Neural cell (in vitro differentiated cells): ENCODE results near the gene TRMT44. TPM values are rescaled to one million over a fixed set of nuclear protein-coding genes. Genes with fewer than 3 reads are reported as not detected.

Experiments used
- H2AFZ ChIP-seq: fragments of 200-600, 300-800 bp; sonication (generic), shearing (Covaris generic); 2 replicates; pipeline ENCODE4 v1.6.0; 2014; ENCODE audit warnings: low read depth, mild to moderate bottlenecking, antibody characterized with exemption, low read length, moderate library complexity
- H3F3A ChIP-seq: fragments of 200-600 bp; shearing (Covaris generic); 2 replicates; pipeline ENCODE4 v1.6.1; 2016; ENCODE audit warnings: mild to moderate bottlenecking, moderate library complexity, mixed read lengths, antibody characterized with exemption, low read length; ENCODE audit not compliant: insufficient read depth, poor library complexity, severe bottlenecking
- H3K27ac ChIP-seq: fragments of 200-600, 300-800 bp; sonication (generic), shearing (Covaris generic); 2 replicates; pipeline ENCODE4 v1.5.1; 2014; ENCODE audit warnings: mild to moderate bottlenecking, low read length, moderate library complexity
- H3K27me3 ChIP-seq: fragments of 300-800, 200-600 bp; sonication (generic), shearing (Covaris generic); 2 replicates; pipeline ENCODE4 v1.6.0; 2014; ENCODE audit warnings: mild to moderate bottlenecking, low read depth, low read length, moderate library complexity; ENCODE audit not compliant: insufficient read depth
- H3K36me3 ChIP-seq: fragments of 300-800, 200-600 bp; sonication (generic), shearing (Covaris generic); 2 replicates; pipeline ENCODE4 v1.5.1; 2014; ENCODE audit warnings: mild to moderate bottlenecking, antibody characterized with exemption, low read length, moderate library complexity; ENCODE audit not compliant: insufficient read depth
- H3K4me2 ChIP-seq: fragments of 300-800, 200-600 bp; sonication (generic), shearing (Covaris generic); 2 replicates; pipeline ENCODE4 v1.6.0; 2014; ENCODE audit warnings: mild to moderate bottlenecking, low read length
- H3K4me3 ChIP-seq: fragments of 300-800, 200-600 bp; sonication (generic), shearing (Covaris generic); 2 replicates; pipeline ENCODE4 v1.5.1; 2014; ENCODE audit warnings: mild to moderate bottlenecking, low read length, moderate library complexity
- H3K79me2 ChIP-seq: fragments of 200-600 bp; shearing (Covaris generic); replicated peaks from 2 replicates; pipeline ENCODE4 v1.6.0; 2014; ENCODE audit warnings: mild to moderate bottlenecking, low read length, moderate library complexity; ENCODE audit not compliant: insufficient read depth
- H3K9ac ChIP-seq: fragments of 300-800, 200-600 bp; sonication (generic), shearing (Covaris generic); 2 replicates; pipeline ENCODE4 v1.6.1; 2016; ENCODE audit warnings: mild to moderate bottlenecking, low read length, mixed read lengths
- H3K9me2 ChIP-seq: fragments of 200-600 bp; shearing (Covaris generic); 2 replicates; pipeline ENCODE4 v1.6.1; 2016; ENCODE audit warnings: mild to moderate bottlenecking, low read length, mixed read lengths; ENCODE audit not compliant: insufficient read depth
- H3K9me3 ChIP-seq: fragments of 200-600, 300-800 bp; sonication (generic), shearing (Covaris generic); 2 replicates; pipeline ENCODE4 v1.6.1; 2016; ENCODE audit warnings: mild to moderate bottlenecking, mixed run types, low read length, moderate library complexity, mixed read lengths
- H4K20me1 ChIP-seq: fragments of 200-600 bp; shearing (Covaris generic); 2 replicates; pipeline ENCODE4 v1.6.1; 2016; ENCODE audit warnings: mild to moderate bottlenecking, mixed run types; ENCODE audit not compliant: insufficient read depth
- EP300 ChIP-seq: fragments of 450-650 bp; conservative IDR thresholded peaks from 2 replicates; pipeline ENCODE4 v1.6.1; 2014; ENCODE audit warnings: antibody characterized with exemption, mild to moderate bottlenecking, moderate library complexity; ENCODE audit not compliant: poor library complexity, severe bottlenecking
- EZH2 ChIP-seq: fragments of 200-600, 300-800 bp; shearing (Covaris generic), sonication (generic); IDR thresholded peaks from 2 replicates; pipeline ENCODE4 v1.6.1; 2014; ENCODE audit warnings: antibody characterized with exemption, low read length, borderline replicate concordance, mild to moderate bottlenecking; ENCODE audit not compliant: insufficient read depth, poor library complexity, severe bottlenecking
- MXI1 ChIP-seq: fragments of 450-650 bp; conservative IDR thresholded peaks from 2 replicates; pipeline ENCODE4 v1.6.1; 2014; ENCODE audit warnings: antibody characterized with exemption, mild to moderate bottlenecking; ENCODE audit not compliant: poor library complexity, severe bottlenecking
- POLR2AphosphoS5 ChIP-seq: IDR thresholded peaks from 2 replicates; pipeline ENCODE4 v1.6.1; 2012
- RAD21 ChIP-seq: fragments of 450-650 bp; conservative IDR thresholded peaks from 2 replicates; pipeline ENCODE4 v1.6.1; 2014; ENCODE audit warnings: antibody characterized with exemption, mild to moderate bottlenecking, moderate library complexity
- REST ChIP-seq: IDR thresholded peaks from 2 replicates; pipeline ENCODE4 v1.6.1; 2012; ENCODE audit warnings: borderline replicate concordance
- SMC3 ChIP-seq: fragments of 450-650 bp; conservative IDR thresholded peaks from 2 replicates; pipeline ENCODE4 v1.6.1; 2014; ENCODE audit warnings: antibody characterized with exemption, mild to moderate bottlenecking, moderate library complexity; ENCODE audit not compliant: poor library complexity
- TAF1 ChIP-seq: IDR thresholded peaks from 2 replicates; pipeline ENCODE4 v1.6.1; 2012; ENCODE audit warnings: low read depth
- polyA plus RNA-seq: library from polyadenylated mRNA; depleted of rRNA; stranded (reverse); fragments of >200 nt; gene quantifications from 2 replicates; pipeline ENCODE4 v1.2.3, GENCODE V29; 2014
- TF ChIP-seq, protein P1 (sequence below): fragments of 450-650 bp; IDR thresholded peaks from 2 replicates; pipeline ENCODE4 v1.5.1; 2014; ENCODE audit warnings: antibody characterized with exemption, mild to moderate bottlenecking, moderate library complexity; ENCODE audit not compliant: poor library complexity, severe bottlenecking

Gene TRMT44
- polyA plus RNA-seq, 1 donor from 2014 or later, result 20.6 TPM

DNA sequence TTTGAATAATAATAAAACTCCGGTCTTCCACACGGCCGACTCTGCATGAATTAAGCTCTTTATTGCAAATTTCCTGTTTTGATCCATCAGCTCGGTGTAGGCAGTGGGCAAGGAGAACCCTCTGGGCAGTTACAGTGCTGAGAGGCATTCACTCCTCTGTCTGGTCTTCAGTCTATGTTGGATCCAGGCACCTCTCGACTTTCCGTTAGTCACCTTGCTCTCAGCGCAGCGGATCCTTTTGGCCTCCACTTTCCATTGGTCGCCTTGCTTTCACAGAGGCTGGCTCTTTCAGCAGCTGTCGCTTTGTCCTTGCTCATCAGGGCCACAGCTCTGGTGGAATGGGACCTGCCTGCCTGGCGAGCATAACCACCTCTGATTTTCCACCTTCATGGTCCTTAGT is 52.9 kb downstream of the TRMT44 start:
- H3K27me3 ChIP-seq, result no peaks in the 10 kb centered on the region
- H3K36me3 ChIP-seq, result no peaks in the 10 kb centered on the region
- H2AFZ ChIP-seq, result no peak overlapping the region
- no peaks in the 10 kb centered on the region for H3K9me2 ChIP-seq
- H3F3A ChIP-seq, result no peaks in the 10 kb centered on the region
- H3K4me2 ChIP-seq, result no peak overlapping the region
- no peak overlapping the region for H3K4me3 ChIP-seq
- H3K9ac ChIP-seq, result no peak overlapping the region
- H3K79me2 ChIP-seq, result no peaks in the 10 kb centered on the region
- H4K20me1 ChIP-seq, result no peaks in the 10 kb centered on the region
- no peaks in the 10 kb centered on the region for H3K9me3 ChIP-seq
- H3K27ac ChIP-seq, result no peak overlapping the region
- TF ChIP-seq RAD21 (no peak), POLR2AphosphoS5 (no peak), MXI1 (no peak), TAF1 (no peak), EP300 (no peak)

DNA sequence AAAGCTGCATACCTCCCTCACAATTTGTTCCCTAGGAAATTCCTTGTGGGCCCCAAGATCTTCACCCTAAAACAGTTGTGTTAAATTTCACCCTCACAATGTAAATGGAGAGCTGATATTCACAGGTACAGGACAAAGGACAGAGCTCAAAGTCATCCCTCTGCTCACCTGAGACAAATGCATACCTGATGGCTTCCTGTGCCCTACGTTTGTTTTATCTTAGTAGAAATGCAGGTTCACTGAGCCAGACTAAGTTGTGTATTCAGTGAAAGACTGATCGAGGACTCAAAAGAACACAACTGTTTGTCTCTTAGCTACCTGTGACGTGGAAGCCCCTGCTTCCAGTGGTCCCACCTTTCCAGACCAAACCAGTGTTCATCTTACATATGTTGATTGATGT is 53.6 kb downstream of the TRMT44 start:
- H3K4me2 ChIP-seq, result no peak overlapping the region

More for the DNA sequence above, 53.6 kb downstream of the TRMT44 start:
- Histone ChIP-seq H3K9me3 (no peaks in the 10 kb centered on the region), H3K27me3 (no peaks in the 10 kb centered on the region), H3K79me2 (no peaks in the 10 kb centered on the region), H3K9ac (no peak overlapping the region), H3K36me3 (no peaks in the 10 kb centered on the region), H3K4me3 (no peak overlapping the region), H3F3A (no peaks in the 10 kb centered on the region), H4K20me1 (no peaks in the 10 kb centered on the region), H2AFZ (no peak overlapping the region), H3K27ac (no peak overlapping the region), H3K9me2 (no peaks in the 10 kb centered on the region)
- no peak for TF ChIP-seq REST
- TF ChIP-seq SMC3, result no peak
- TF ChIP-seq RAD21, result no peak
- no peak for TF ChIP-seq EP300
- no peak for TF ChIP-seq EZH2
- no peak for TF ChIP-seq POLR2AphosphoS5
- TF ChIP-seq TAF1, result no peak
- TF ChIP-seq MXI1, result no peak
- TF ChIP-seq, protein P1, sequence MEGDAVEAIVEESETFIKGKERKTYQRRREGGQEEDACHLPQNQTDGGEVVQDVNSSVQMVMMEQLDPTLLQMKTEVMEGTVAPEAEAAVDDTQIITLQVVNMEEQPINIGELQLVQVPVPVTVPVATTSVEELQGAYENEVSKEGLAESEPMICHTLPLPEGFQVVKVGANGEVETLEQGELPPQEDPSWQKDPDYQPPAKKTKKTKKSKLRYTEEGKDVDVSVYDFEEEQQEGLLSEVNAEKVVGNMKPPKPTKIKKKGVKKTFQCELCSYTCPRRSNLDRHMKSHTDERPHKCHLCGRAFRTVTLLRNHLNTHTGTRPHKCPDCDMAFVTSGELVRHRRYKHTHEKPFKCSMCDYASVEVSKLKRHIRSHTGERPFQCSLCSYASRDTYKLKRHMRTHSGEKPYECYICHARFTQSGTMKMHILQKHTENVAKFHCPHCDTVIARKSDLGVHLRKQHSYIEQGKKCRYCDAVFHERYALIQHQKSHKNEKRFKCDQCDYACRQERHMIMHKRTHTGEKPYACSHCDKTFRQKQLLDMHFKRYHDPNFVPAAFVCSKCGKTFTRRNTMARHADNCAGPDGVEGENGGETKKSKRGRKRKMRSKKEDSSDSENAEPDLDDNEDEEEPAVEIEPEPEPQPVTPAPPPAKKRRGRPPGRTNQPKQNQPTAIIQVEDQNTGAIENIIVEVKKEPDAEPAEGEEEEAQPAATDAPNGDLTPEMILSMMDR, result no peak
